Progenitor cell of endocrine pancreas (in vitro differentiated cells): ENCODE data around the gene HMGA1. TPM values are rescaled to one million over a fixed set of nuclear protein-coding genes. Genes with fewer than 3 reads are reported as not detected.
A peak's percentile ranks its signal among the peaks of the same experiment; 100 is the strongest.
"Not testable (repeated sequence)": the region's sequence is repeated elsewhere in the genome, so short reads cannot be mapped to it uniquely, and the experiment has no call there.

ENCODE experiments used
- DNase-seq: peaks from one replicate; pipeline ENCODE4 v3.0.0; 2021; ENCODE audit warnings: low spot score; ENCODE audit not compliant: unreplicated experiment
- H3K27ac Mint-ChIP-seq: 2 replicates; pipeline ENCODE4 v1.8.0; 2021; ENCODE audit warnings: mild to moderate bottlenecking, moderate library complexity, mixed read lengths
- H3K27me3 Mint-ChIP-seq: 2 replicates; pipeline ENCODE4 v1.8.0; 2021; ENCODE audit warnings: mixed read lengths
- H3K36me3 Mint-ChIP-seq: 2 replicates; pipeline ENCODE4 v1.8.0; 2022; ENCODE audit warnings: mixed read lengths; ENCODE audit not compliant: insufficient read depth
- H3K4me1 Mint-ChIP-seq: 2 replicates; pipeline ENCODE4 v1.8.0; 2021; ENCODE audit warnings: low read depth, mixed read lengths
- H3K4me3 Mint-ChIP-seq: 2 replicates; pipeline ENCODE4 v1.8.0; 2021; ENCODE audit warnings: low read depth, mild to moderate bottlenecking, moderate library complexity, mixed read lengths
- H3K9me3 Mint-ChIP-seq: 2 replicates; pipeline ENCODE4 v1.8.0; 2021; ENCODE audit warnings: low read depth, mixed read lengths
- total RNA-seq: library from RNA; stranded (reverse); gene quantifications from 2 replicates; pipeline ENCODE4 v1.2.1, GENCODE V29; 2021
- TF ChIP-seq, protein P1 (sequence below): fragments of 200-600 bp; sonication (generic); IDR thresholded peaks from one replicate; pipeline ENCODE4 v1.5.0; 2021; ENCODE audit warnings: antibody characterized with exemption, mild to moderate bottlenecking; ENCODE audit not compliant: unreplicated experiment

Gene HMGA1
- total RNA-seq, 1 donor from 2014 or later, result 769 TPM

DNA sequence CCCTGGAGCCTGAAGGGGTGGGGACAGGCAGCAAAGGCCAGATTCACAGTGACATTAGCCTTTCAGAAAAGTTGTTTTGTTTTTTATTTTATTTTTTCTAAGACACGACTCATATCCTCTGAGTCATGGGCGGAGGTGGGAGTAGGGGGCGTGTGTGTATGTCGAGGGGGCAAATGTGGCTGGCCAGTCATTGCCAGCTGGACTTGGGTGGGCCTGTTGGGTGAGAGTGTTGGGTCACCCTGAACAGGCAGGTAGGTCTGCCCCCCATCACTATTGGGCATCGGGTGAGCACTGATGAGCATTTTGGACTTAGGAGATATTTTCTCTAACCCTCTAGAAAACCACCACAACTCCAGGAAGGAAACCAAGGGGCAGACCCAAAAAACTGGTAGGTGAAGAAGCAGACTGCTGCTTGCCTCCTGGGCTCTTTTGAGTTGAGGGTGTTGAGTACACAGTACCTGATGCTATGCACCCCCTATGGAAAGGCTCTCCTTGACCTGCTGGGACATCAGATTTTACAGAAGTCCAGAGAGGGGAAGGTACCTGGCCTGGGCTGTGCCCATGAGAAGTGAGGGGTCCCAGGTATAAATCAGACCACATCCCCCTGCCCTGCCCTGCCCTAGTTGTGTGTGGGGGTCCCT lies 6.6 kb downstream of the HMGA1 start:
- DNase-seq, result no peak
- Mint-ChIP-seq H3K9me3 (no peaks in the 10 kb centered on the region), H3K36me3 (peaks cover 24% of the 10 kb centered on the region), H3K4me1 (peaks cover 16% of the 10 kb centered on the region), H3K27me3 (no peaks in the 10 kb centered on the region), H3K27ac (peak overlapping the region; percentile 41), H3K4me3 (no peak overlapping the region)
- TF ChIP-seq, protein P1, sequence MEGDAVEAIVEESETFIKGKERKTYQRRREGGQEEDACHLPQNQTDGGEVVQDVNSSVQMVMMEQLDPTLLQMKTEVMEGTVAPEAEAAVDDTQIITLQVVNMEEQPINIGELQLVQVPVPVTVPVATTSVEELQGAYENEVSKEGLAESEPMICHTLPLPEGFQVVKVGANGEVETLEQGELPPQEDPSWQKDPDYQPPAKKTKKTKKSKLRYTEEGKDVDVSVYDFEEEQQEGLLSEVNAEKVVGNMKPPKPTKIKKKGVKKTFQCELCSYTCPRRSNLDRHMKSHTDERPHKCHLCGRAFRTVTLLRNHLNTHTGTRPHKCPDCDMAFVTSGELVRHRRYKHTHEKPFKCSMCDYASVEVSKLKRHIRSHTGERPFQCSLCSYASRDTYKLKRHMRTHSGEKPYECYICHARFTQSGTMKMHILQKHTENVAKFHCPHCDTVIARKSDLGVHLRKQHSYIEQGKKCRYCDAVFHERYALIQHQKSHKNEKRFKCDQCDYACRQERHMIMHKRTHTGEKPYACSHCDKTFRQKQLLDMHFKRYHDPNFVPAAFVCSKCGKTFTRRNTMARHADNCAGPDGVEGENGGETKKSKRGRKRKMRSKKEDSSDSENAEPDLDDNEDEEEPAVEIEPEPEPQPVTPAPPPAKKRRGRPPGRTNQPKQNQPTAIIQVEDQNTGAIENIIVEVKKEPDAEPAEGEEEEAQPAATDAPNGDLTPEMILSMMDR, result no peak

DNA sequence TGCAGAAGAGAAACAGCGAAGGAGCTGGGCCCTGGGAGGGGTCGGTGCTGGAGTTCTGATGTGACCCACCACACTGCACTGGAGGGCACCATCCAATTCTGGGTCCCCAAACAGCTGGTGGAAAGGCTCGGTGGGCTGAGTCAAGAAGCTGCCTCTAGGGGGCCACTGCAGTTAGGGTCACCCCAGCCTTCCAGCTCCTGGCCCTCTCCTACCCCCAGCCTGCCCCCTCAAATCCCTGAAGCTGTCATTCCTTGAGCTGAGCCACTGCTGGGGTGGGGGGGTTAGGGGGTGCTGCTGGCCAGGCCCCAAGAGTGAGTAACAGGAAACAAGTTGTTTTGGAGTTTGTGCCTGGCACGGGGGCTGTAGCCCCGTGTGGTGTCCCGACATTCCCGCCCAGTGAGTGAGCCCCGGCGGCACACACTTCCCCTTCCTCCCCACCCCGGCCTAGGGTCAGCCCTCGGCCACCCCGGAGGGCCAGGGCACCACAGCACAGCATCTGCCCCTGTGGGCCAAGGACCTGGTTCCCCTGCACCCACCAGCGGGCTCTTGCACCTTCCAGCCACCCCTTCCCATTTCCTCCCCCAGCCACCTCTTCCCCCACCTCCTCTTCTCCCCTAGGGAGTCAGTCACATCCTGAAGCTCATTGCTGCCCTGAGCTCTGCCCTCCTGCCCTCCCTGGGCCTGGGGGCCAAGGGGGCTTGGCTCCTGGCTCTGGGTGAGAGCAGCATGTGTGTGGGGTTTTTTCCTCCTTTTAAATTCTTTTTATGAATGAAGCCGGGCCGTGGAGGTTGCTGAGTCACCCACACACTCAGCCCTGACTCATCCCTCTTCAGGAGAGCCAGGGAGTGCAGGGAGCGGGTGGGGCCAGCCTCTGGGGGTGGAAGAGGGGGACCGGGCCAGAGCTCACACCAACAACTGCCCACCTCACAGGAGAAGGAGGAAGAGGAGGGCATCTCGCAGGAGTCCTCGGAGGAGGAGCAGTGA lies 7.5 kb downstream of the HMGA1 start:
- Mint-ChIP-seq H3K36me3 (peaks cover 21% of the 10 kb centered on the region), H3K4me3 (no peak overlapping the region), H3K27ac (peak overlapping the region; percentile 84), H3K4me1 (peaks cover 11% of the 10 kb centered on the region), H3K9me3 (no peaks in the 10 kb centered on the region), H3K27me3 (no peaks in the 10 kb centered on the region)
- TF ChIP-seq, protein P1, result peak; percentile 40
- no peak for DNase-seq

GRCh38 chr6:34245032-34245760 lies 8.5 kb downstream of the HMGA1 start:
- H3K4me1 Mint-ChIP-seq, H3K27ac Mint-ChIP-seq, DNase-seq, H3K9me3 Mint-ChIP-seq, H3K27me3 Mint-ChIP-seq, H3K4me3 Mint-ChIP-seq: not testable (repeated sequence)
- peaks cover 19% of the 10 kb centered on the region for H3K36me3 Mint-ChIP-seq

DNA sequence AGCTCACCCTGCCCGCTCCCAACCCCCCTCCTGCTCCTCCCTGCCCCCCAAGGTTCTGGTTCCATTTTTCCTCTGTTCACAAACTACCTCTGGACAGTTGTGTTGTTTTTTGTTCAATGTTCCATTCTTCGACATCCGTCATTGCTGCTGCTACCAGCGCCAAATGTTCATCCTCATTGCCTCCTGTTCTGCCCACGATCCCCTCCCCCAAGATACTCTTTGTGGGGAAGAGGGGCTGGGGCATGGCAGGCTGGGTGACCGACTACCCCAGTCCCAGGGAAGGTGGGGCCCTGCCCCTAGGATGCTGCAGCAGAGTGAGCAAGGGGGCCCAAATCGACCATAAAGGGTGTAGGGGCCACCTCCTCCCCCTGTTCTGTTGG lies 9.1 kb downstream of the HMGA1 start:
- H3K36me3 Mint-ChIP-seq, result peaks cover 18% of the 10 kb centered on the region
- H3K9me3 Mint-ChIP-seq, H3K27me3 Mint-ChIP-seq, H3K4me3 Mint-ChIP-seq, H3K4me1 Mint-ChIP-seq, DNase-seq: not testable (repeated sequence)
- peak overlapping the region; percentile 82 for H3K27ac Mint-ChIP-seq

DNA sequence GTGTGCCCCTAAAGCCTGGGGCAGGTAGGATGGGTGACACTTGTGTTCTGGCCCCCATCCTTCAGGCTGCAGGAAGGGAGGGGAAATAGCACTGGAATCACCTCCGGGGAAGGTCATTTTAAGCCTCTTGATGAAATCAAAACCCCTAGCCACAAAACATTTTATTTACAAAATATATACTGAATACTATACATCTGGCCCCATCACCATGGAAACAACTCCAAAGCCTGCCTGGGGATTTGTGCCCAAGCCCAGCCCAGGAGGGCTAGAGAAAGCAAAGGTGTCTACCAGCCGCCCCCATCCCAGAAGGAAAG lies 9.5 kb downstream of the HMGA1 start:
- Mint-ChIP-seq H3K27me3 (no peaks in the 10 kb centered on the region), H3K27ac (peak overlapping the region; percentile 41), H3K9me3 (no peaks in the 10 kb centered on the region), H3K36me3 (peaks cover 15% of the 10 kb centered on the region), H3K4me1 (peaks cover 2% of the 10 kb centered on the region), H3K4me3 (no peak overlapping the region)
- DNase-seq, result no peak
- TF ChIP-seq, protein P1, result no peak
